AG04450 (cell line): ENCODE results near the gene PRRG3. TPM values are rescaled to one million over a fixed set of nuclear protein-coding genes. Genes with fewer than 3 reads are reported as not detected.

Experiments used
- CTCF ChIA-PET: fragments of 300-600, 350-600 bp; formaldehyde crosslinking; extraction: SDS; loops from one replicate; lab custom pipeline; 2022; ENCODE audit warnings: antibody characterized with exemption, inconsistent platforms; lab: Charles Lee
- POLR2A ChIA-PET: fragments of 350-600 bp; formaldehyde crosslinking; extraction: SDS; loops from one replicate; lab custom pipeline; 2021; ENCODE audit warnings: antibody characterized with exemption, inconsistent platforms; lab: Yijun Ruan, JAX
- DNase-seq: peaks from one replicate; pipeline ENCODE4 v3.0.0-alpha.2; 2011; ENCODE audit warnings: low read depth, low spot score
- H3K27ac ChIP-seq: one replicate; pipeline ENCODE4 v1.5.1; 2012; ENCODE audit warnings: low read depth, low read length, control low read depth
- H3K27me3 ChIP-seq: one replicate; pipeline ENCODE4 v1.6.0; 2012; ENCODE audit warnings: low read length; ENCODE audit not compliant: control insufficient read depth, insufficient read depth
- H3K4me3 ChIP-seq: 2 replicates; pipeline ENCODE4 v1.5.1; 2011; ENCODE audit warnings: mild to moderate bottlenecking, low read depth, low read length, control low read depth
- H3K9me3 ChIP-seq: 2 replicates; pipeline ENCODE4 v1.5.1; 2012; ENCODE audit warnings: low read length; ENCODE audit not compliant: control insufficient read depth, insufficient read depth
- polyA plus RNA-seq: library from polyadenylated mRNA; depleted of rRNA; stranded (reverse); fragments of >200 nt; gene quantifications from 2 replicates; pipeline ENCODE4 v1.2.3, GENCODE V29; 2011
- TF ChIP-seq, protein P1 (sequence below): IDR thresholded peaks from 2 replicates; pipeline ENCODE4 v1.5.1; 2011; ENCODE audit warnings: low read depth, low read length, control low read depth, inconsistent platforms

The PRRG3 gene
- polyA plus RNA-seq, 1 experiment = not detected

DNA sequence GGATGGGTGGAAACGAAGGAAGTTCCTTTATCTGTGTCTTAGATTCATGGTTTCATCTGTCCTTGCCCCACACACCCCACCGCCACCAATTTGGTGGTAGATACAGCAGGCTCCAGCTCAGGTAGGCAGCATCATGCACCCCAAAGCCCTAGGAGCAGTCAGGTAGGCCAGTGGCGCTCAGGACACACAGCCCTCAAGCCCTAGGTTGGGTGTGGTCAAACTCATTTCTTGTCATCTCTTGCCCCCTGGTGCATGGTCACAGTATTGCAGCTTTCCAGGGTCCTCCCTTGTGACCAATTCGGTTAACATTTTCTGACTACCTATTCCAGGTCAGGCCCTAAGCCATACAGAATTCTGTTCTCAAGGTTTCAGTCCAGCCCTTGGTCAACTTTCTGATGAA lies 14.5 kb upstream of the PRRG3 start:
- Histone ChIP-seq H3K27me3 (no peaks in the 10 kb centered on the region), H3K27ac (no peak overlapping the region), H3K9me3 (no peaks in the 10 kb centered on the region), H3K4me3 (no peak overlapping the region)
- DNase-seq = no peak
- ChIA-PET CTCF (interaction anchor here (1.8 kb wide), 1 partner anchor 529 kb away, joined by 8 read pairs; no protein-coding TSS in a partner anchor), POLR2A (no interaction called here)
- TF ChIP-seq, protein P1, sequence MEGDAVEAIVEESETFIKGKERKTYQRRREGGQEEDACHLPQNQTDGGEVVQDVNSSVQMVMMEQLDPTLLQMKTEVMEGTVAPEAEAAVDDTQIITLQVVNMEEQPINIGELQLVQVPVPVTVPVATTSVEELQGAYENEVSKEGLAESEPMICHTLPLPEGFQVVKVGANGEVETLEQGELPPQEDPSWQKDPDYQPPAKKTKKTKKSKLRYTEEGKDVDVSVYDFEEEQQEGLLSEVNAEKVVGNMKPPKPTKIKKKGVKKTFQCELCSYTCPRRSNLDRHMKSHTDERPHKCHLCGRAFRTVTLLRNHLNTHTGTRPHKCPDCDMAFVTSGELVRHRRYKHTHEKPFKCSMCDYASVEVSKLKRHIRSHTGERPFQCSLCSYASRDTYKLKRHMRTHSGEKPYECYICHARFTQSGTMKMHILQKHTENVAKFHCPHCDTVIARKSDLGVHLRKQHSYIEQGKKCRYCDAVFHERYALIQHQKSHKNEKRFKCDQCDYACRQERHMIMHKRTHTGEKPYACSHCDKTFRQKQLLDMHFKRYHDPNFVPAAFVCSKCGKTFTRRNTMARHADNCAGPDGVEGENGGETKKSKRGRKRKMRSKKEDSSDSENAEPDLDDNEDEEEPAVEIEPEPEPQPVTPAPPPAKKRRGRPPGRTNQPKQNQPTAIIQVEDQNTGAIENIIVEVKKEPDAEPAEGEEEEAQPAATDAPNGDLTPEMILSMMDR = peak; percentile 37

DNA sequence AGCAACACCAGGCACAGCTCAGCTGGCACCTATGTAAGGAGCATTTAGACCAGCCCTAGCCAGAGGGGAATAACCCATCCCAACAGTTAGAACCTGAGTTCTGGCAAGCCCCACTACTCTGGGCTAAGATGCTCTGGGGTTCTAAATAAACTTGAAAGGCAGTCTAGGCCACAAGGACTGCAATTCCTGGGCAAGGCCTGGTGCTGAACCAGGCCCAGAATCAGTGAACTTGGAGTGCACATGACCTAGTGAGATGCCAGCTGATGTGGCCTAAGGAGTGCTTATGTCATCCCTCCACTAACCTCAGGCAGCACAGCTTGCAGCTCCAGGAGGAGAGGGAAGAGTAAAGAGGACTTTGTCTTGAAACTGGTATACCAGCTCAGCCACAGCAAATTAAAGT lies 7.6 kb upstream of the PRRG3 start:
- no peaks in the 10 kb centered on the region for H3K9me3 ChIP-seq
- ChIA-PET CTCF (no interaction called here), POLR2A (no interaction called here)
- no peak overlapping the region for H3K4me3 ChIP-seq
- DNase-seq = no peak
- no peaks in the 10 kb centered on the region for H3K27me3 ChIP-seq
- H3K27ac ChIP-seq = no peak overlapping the region
- TF ChIP-seq, protein P1 = no peak

DNA sequence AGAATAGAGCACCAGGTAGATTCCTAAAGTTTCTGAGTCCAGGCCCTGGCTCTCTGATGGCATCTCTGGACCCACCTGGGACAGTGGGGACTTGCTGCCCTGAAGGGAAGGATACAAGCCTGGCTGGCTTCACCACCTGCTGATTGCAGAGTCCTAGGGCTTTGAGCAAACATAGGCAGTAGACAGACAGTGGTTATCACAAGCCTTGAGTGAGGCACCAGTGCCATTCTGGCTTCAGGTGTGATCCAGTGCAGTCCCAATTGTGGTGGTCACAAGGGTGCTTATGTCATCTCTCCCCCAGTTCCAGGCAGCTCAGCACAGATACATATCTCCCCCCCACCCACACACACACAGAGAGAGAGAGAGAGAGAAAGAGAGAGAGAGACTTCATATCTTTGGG lies 6.6 kb upstream of the PRRG3 start:
- Histone ChIP-seq H3K4me3 (no peak overlapping the region), H3K9me3 (no peaks in the 10 kb centered on the region), H3K27me3 (no peaks in the 10 kb centered on the region), H3K27ac (no peak overlapping the region)
- CTCF ChIA-PET = no interaction called here
- POLR2A ChIA-PET = no interaction called here
- no peak for DNase-seq
- TF ChIP-seq, protein P1 = no peak

DNA sequence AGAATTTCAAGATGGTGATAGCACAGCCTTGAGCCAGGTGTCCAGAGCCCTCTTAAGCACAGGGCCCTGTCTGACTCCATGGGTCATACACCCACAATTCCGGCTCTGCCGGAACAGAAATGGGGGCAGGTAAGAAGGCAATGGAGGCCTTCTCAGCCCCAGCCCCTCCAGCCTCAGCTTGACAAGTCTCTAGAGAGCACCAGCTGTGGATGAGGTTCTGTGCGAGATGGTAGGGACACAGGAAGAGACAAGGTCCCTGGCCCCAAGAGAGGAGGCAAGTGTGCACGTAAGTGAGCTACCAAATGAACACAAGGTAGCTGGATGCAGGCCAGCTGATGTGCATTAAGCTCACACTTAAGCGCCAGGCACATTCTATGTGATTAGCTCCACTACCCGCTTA lies 2.4 kb upstream of the PRRG3 start:
- Histone ChIP-seq H3K27ac (no peak overlapping the region), H3K4me3 (no peak overlapping the region), H3K27me3 (no peaks in the 10 kb centered on the region), H3K9me3 (no peaks in the 10 kb centered on the region)
- ChIA-PET POLR2A (no interaction called here), CTCF (no interaction called here)
- DNase-seq = no peak
- TF ChIP-seq, protein P1 = no peak

DNA sequence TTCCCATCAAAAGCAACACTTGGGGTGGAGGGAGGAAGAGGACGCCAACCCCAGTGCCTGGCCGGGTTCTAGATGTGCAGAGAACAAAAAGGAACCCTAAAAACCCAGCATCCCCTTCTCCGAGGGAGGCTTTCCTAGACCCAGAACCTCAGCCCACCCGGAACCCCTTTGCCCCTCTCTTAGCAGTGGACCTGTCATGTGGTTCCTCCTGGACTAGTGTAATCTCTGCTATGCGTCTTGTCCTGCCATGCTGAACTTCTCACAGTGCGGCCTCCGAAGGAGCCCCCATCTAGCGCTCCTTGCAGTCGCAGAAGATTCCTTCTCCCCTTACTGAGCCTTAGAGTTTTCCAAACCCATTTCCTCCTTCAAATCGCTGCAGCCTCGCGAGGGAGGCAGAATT lies 1.1 kb upstream of the PRRG3 start:
- Histone ChIP-seq H3K9me3 (no peaks in the 10 kb centered on the region), H3K4me3 (no peak overlapping the region), H3K27ac (no peak overlapping the region), H3K27me3 (no peaks in the 10 kb centered on the region)
- POLR2A ChIA-PET = no interaction called here
- no peak for DNase-seq
- TF ChIP-seq, protein P1 = no peak
- CTCF ChIA-PET = no interaction called here
